Hepatocyte (in vitro differentiated cells): ENCODE results near the gene HSD17B2.

Experiments used
- EZH2 ChIP-seq: fragments of 200-600 bp; sonication (generic); IDR thresholded peaks from 2 replicates; pipeline ENCODE4 v1.6.1; 2016; ENCODE audit warnings: antibody characterized with exemption, mild to moderate bottlenecking, borderline replicate concordance
- EZH2phosphoT487 ChIP-seq: fragments of 200-600 bp; sonication (generic); IDR thresholded peaks from one replicate; pipeline ENCODE4 v1.6.1; 2018; ENCODE audit warnings: antibody characterized with exemption, mild to moderate bottlenecking, low read depth, moderate library complexity; ENCODE audit not compliant: unreplicated experiment, severe bottlenecking
- TF ChIP-seq, protein P1 (sequence below): fragments of 200-600 bp; sonication (generic); IDR thresholded peaks from 2 replicates; pipeline ENCODE4 v1.5.1; 2016; ENCODE audit warnings: antibody characterized with exemption, mild to moderate bottlenecking; ENCODE audit not compliant: poor library complexity

DNA sequence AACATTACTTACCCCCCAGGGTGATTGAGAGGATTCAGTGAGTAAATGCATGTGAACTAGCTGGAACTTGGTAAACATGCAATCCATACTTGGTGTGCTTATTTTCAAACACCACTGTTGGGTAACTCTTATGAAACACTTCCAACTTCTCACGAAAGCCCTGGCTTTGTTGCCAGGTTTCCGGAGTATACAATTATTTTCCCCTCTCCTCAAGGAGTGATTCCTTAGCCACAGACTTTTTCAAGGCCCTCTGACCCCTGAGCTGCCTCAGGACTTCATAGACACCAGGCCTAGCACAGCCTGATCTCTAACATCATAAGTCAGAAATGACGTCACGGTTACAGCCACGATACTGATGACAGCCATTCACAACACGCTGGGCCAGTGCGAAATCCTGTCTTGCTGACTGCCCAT, 27.6 kb downstream of the HSD17B2 start:
- TF ChIP-seq, protein P1, sequence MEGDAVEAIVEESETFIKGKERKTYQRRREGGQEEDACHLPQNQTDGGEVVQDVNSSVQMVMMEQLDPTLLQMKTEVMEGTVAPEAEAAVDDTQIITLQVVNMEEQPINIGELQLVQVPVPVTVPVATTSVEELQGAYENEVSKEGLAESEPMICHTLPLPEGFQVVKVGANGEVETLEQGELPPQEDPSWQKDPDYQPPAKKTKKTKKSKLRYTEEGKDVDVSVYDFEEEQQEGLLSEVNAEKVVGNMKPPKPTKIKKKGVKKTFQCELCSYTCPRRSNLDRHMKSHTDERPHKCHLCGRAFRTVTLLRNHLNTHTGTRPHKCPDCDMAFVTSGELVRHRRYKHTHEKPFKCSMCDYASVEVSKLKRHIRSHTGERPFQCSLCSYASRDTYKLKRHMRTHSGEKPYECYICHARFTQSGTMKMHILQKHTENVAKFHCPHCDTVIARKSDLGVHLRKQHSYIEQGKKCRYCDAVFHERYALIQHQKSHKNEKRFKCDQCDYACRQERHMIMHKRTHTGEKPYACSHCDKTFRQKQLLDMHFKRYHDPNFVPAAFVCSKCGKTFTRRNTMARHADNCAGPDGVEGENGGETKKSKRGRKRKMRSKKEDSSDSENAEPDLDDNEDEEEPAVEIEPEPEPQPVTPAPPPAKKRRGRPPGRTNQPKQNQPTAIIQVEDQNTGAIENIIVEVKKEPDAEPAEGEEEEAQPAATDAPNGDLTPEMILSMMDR = no peak
- TF ChIP-seq EZH2 (no peak), EZH2phosphoT487 (no peak)
